HG02852 (cell line): ENCODE results near the gene DTWD1.
"Not testable (repeated sequence)": the region's sequence is repeated elsewhere in the genome, so short reads cannot be mapped to it uniquely, and the experiment has no call there.

Experiments
- ATAC-seq: cut with Tn5 transposase; IDR thresholded peaks from one replicate; pipeline ENCODE4 v1.9.1; 2021; ENCODE audit warnings: mild to moderate bottlenecking, moderate library complexity; ENCODE audit not compliant: unreplicated experiment

Gene DTWD1, protein sequence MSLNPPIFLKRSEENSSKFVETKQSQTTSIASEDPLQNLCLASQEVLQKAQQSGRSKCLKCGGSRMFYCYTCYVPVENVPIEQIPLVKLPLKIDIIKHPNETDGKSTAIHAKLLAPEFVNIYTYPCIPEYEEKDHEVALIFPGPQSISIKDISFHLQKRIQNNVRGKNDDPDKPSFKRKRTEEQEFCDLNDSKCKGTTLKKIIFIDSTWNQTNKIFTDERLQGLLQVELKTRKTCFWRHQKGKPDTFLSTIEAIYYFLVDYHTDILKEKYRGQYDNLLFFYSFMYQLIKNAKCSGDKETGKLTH

DNA sequence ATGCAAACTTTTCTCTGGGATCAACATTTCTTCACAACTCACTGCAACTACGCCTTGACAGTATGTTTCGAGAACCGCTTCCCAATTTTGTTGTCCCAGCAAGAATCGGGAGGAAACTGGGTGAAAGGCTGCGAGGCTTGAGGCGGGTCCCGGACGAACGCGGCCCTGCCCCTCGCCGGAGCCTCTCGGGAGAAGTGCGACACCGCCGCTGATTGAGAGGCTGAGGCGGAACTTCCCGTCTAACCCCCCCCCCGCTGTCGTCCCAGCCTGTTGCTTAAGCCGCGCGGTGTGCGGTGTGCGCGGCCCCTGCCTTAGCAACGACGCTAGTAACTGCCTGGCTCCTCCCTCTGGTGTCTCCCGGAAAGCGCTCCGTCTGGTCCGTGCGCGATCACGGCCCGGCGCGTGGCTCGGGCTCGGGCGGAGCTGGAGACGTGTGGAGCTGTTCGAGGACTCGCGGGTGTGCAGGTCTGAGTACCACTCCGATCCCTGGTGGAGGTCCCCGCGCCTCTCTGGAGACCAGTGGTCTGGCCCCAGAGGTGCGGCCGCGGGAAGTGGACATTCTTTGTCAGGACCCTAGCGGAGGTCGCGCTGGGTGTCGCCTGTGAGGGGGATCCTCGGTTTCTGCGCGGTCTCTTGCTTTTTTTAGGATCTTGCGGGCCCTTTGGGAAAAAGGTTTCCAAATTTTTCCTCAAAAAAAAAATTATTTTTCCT is at the start of gene DTWD1, which contains the start of gene FAM227B:
DTWD1 (plus strand) TSS at position 391 of the 711 bp plus-strand sequence. CDS start 4,120 bp downstream, outside the sequence.
FAM227B (minus strand) TSS at position 161 of the 711 bp plus-strand sequence. CDS start 5,647 bp downstream, outside the sequence.
- ATAC-seq = peak; percentile 97

DNA sequence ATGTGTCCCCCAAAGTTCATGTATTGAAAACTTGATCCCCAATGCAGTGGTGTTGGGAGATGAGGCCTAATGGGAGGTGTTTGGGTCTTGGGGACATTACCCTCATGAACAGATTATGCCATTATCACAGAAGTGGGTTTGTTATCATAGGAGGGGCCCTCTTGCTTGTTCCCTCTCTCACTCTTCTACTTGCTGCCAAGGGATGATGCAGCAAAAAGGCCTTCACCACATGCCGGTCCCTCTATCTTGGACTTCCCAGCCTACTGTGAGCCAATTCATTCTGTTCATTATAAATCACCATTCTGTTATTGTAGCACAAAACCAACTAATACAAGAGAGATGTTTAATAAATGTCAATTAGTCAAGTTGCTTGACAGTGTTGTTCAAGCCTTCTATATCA is 47.4 kb upstream of the DTWD1 start:
- no peak for ATAC-seq

DNA sequence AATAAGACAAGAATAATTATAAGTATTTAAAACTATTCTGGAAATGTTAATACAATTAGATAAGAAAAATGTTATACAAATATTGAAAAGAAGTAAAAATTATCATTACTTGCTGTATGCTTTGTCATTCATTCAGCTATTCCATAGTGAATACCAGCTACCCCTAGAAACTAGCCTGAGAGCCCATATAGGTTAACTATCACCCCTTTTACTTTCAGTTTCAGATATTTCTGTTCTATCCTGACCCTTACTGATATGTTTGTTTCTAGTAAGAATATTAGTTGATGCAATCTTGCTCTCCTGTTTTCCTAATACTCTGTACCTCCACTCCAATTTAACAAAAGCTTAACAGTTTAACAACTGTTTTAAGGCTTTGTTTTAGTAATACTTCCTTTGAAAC is 31.8 kb upstream of the DTWD1 start:
- ATAC-seq = no peak

DNA sequence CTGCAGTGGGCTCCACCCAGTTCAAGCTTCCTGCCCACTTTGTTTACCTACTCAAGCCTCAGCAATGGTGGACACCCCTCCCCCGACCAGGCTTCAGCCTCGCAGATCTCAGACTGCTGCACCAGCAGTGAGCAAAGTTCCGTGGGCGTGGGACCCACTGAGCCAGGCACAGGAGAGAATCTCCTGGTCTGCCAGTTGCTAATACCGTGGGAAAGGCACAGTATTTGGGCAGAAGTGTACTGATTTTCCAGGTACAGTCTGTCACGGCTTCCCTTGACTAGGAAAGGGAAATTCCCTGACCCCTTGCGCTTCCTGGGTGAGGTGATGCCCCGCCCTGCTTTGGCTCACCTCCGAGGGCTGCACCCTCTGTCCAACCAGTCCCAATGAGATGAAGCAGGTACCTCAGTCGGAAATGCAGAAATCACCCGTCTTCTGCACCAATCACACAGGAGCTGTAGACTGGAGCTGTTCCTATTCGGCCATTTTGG is 28.0 kb upstream of the DTWD1 start:
- ATAC-seq = not testable (repeated sequence)

DNA sequence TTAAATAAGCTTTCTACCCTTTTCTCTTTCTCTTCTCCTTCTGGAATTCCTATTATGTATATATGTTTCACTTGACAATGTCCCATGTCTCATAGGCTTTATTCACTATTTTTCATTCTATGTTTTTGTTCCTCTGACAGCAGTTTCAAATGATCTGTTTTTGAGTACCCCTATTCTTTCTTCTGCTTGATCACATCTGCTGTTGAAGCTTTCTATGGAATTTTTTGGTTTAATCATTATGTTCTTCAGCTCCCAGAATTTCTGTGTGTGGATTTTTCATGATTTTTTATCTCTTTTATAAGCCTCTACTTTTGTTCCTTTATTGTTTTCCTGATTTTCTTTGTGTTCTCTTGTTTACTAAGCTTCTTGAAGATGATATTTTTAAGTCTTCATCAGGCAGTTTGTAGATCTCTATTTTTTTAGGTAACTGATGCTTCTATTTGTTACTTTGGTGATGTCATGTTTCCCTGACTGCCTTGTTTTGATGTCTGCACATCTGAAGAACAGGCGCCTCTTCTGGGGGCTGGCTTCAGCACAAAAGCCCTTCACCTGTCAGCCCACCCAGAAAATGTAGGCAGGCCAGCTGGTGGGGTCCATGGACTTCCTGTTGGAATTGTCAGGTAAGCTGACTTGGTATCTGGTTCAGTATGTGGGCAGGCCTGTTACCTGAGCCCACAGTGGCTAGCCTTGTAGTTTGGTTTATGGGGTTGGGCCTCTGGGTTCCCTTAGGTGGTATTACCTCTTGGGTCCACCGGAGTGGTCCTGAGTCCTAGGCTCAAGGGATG is 16.0 kb upstream of the DTWD1 start:
- ATAC-seq = no peak

DNA sequence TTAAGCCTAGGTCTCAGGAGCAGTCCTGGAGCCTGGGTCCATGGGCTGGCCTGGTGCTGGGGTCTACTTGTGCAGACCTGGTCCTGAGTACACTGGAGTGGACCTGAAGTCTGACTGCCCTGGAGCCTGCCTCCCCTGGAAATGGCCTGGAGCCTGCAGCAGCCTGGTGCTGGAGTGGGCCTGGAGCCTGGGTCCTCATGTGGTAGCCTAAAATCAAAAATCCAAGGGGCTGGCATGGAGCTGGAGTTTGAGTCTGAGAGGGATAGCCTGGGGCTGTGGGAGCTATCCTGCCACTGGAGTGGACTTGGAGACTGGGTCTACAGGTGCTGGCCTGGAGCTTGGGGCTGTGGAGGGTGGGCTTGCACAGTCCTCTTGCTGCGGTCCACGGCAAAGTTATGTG is 15.3 kb upstream of the DTWD1 start:
- no peak for ATAC-seq

DNA sequence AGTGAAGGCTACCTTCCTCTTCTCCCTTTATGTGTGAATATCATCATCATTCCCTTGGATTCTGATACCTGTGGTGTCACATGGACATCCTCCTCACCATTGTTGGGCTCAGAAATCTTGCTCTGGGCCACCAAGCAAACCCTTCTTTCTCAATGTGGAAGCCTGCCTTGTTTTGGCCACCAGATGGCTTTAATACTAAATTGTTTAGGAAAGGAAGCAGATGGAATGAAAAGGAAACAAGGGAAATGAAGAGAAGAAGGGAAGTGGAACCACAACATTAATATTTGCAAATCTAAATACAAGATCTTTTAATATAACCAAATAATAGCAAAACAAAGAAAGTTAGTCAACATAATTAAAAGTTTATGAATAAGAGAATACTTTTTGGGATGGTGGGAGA is 14.3 kb upstream of the DTWD1 start:
- ATAC-seq = no peak

DNA sequence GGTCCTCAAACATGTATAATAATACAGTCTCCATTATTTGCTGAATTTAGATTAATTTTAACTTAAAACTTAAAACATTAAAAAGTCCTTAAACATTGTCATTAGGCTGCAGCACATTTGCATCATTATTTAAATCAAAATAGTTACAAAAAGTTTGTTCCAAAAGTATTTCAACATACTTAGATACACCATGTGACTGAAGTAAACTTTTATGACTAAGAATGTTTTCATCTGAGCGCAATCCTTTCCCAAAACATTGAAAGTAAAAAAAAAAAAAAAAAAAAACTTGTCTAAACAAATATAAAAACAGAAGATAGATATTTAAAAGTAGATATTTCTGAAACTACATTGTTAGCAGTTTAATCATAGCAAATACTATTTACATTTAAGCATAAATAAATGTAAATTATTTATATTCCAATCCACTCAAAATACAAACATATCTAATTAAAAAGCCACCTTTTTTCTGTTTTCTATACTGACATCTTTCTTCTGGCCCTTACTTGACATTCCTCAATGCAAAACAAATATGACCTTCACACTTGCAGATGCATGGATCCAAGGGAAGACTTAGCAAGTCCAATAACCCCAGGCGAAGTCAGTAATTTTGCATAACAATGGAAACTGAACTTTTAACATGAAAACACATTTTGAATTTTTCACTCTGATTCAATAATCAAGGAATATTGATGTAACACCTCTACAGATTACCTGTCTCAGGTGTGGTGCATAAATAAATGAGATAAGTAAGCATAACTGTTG is 10.5 kb upstream of the DTWD1 start:
- no peak for ATAC-seq

DNA sequence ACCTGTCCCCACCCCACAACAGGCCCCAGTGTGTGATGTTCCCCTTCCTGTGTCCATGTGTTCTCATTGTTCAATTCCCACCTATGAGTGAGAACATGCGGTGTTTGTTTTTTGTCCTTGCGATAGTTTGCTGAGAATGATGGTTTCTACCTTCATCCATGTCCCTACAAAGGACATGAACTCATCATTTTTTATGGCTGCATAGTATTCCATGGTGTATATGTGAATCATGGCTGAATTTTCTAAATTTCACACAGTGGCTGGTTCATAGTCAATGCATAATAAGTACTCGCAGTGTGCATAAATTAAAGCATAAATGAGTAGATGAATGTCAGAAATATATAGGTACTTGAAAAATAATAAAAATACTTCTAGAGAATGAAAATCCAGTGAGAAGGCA is 8.6 kb upstream of the DTWD1 start:
- not testable (repeated sequence) for ATAC-seq

DNA sequence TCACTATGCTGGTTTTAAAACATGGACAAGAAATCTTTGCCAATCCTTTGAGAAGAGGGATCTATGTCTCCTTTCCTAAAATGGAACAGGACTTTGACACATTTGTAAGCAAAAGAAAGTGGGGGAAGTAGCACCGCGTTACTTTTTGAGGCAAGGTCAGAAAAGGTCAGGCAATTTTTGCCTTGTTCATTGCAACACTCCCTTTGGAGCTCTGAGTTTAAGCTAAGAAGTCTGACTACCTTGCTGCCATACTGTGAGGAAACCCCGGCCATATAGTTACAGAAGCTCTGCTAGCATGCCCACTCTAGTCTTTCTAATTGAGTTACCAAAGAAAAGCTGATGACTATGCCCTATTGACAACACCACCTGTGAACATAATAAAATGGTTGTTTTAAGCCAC is 1.6 kb upstream of the DTWD1 start:
- ATAC-seq = no peak

DNA sequence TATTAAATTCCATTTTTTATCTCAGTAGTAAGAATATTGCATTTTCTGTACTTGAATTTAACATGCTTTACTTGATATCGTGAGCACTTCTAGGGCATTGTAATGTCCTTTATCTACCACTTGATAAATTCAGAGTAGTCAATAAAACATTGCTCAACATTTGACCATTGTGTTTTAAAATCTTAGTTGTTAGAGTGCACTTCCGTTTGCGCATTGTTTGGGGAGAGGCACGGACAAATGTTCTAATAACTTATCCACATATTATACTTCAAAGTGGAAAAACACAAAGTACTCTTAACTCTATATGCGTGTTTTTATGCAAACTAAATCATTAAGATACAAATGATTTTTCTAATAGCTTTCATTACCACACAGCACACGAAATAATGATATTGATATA is 649 bp upstream of the DTWD1 start:
- no peak for ATAC-seq

DNA sequence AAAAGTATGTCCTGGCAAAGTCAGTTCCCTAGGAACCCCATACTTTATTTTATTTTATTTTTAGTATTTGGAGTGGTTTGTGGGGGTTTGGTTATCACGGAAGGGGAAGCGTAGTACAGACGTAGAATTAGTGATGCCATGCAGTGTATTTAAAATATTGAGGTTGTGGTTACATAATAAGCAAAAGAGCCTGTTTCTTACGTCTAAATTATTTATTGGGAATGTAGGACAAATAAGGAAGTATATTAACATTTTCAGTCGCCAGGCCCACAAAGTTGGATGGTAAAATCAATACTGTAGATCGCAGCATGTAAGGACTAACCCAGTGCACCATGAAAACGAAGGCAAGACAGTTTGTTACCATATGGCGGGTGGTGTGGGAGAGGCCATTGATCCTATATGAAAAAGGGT is 558 bp downstream of the DTWD1 start:
- no peak for ATAC-seq

DNA sequence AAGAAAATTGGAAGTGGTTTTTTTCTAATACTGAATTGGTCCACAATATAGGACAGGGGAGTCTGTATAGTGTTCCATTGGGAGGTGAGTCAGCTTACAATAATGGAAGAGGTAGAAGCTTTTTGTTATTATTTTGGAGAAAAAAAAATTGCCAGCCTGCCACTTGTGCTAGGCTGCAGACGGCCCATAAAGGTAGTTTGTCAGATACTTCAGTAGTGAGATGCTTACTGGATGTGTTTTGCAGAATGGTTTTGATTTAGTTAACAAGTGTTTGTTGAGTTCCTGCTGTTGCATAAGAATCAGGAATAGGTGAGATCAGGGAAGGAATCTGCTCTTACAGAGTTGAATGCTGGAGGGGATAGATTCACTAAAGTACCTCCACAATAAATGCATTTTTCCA is 1.0 kb downstream of the DTWD1 start:
- no peak for ATAC-seq

DNA sequence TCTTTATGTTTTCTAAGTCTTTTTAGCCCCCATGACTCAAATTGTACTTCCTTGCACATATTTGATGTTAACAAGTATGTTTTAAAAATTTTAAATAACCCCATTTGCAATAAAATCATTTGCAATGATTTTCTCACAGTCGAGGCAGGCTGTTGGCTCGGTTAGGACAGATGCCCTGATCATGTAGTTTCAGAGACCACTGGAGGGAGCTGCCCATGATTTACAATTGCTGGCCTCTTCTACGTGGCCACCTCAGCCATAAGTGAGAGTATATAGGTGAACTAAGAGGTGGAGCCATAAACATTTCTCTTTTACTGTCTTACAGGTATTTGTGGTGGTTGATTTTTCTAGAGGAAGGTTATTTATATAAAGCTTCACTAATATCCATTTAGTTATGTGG is 1.7 kb downstream of the DTWD1 start:
- no peak for ATAC-seq

DNA sequence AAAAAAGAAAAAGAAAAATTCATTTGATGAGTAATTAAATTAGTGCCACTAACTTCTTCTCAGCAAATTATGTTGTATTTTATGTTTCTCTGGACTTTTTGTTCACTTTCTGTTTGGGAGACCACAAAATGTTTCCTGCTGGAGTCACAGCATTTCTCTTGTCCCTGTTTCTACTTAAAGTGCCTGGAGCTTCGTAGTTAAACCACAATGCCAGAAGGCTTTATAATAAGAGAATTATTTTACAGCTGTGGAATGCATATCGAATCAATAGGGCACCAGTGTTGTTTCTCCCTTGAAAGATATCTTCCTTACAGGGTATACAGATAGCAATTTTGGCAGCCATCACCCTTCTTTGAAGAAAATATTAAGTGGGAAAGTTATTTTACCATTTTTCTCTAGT is 3.2 kb downstream of the DTWD1 start:
- no peak for ATAC-seq

DNA sequence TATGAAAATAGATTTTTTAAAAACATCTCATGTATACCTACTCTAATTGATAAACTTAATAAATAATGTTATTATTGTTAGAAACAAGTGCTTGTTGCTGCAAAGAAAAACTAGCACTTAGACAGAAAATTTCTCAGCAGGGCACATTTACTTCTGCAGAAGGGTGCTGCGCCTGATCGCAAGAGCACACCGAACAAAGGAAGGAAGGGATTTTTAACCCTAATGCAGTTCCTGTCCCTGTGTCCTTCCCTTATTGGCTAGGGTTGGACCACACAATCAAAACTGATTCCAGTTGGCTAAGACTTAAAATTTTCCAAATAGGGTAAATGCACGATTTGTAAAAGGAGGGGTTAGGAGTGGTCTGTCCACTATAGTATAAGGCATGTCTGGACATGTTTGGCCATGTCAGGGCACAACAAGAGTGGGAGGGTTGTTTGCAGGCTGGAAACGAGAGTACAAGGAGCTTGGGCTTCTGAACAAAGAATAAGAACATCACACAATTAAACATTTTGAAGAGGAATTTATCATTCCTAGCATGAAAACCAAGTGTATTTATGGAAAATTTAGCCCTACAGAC is 4.7 kb downstream of the DTWD1 start:
- ATAC-seq = no peak

DNA sequence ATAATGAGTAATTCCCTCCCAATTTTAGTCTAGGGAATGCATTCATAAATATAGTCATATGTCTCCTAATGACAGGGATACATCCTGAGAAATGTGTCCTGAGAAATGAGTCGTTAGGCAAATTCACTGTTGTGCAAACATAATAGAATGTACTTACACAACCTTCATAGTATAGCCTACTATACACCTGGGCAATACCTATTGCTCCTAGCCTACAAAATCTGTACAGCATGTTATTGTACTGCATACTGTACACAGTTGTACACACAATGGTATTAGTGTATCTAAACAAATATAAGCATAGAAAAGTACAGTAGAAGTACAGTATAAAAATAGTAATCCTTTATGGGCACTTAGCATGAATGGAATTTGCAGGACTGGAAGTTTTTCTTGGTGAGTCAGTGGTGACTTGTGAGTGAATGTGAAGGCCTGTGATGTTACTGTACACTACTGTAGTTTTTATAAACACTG is 6.6 kb downstream of the DTWD1 start:
- ATAC-seq = no peak

DNA sequence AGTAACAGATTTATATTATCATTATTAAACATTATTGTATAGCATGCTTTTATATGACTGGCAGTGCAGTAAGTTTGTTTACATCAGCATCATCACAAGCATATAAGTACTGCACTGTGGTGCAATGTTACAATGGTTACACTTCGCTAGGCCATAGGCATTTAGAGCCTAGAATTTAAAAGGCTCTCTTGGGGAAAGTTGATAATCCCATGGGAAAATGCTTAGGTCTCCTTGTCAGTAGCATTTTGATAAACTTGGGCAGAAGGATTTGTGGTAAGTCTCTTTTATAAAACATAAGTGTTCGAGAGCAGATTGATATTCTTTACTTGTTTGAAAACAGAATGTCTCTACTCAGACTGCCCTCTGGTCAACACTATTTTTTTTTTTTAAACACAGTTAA is 7.5 kb downstream of the DTWD1 start:
- no peak for ATAC-seq

DNA sequence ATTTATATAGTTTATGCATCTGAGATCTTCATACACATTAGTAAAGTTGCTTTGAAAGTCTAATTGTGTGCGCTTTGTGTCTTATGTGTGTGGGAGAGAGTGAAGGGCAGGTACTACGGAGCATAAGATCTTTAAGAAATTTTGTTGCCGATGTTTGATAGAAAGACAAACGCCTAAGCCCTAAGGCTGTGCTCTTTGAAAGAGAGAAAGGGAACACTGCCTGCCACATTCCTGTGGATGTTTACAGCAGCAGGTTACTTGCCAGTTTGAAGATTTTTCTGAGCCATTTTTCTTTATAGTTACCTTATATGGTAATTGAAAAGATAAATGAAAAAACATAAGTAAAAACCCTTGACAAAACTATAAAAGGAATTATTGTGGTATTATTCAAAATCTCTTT is 17.0 kb downstream of the DTWD1 start:
- ATAC-seq = no peak

DNA sequence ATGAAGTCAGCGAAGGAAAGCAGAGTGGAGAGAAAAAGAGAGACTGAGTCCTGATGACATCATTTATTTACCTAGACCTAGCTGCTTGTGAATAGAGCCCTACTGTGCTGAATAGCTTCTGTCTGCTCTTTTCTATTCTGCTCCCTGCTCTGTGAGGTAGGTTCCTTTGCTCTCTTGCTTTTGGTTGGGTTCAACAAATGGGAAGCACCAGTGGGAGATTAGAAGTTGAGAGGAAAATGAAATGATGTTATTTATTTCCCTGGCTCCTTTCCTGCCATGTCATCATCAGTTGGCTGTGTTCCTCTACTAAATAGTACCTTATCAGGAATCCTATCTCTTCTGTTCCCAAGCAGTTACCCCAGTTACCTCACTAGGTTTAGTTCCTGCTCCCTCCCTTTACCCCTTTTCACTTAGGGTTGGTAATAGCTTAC is 23.5 kb downstream of the DTWD1 start:
- no peak for ATAC-seq
